Stimulated activated naive CD4-positive, alpha-beta T cell treated with Interleukin-2 at 50 U/mL for 16 hours (primary cell): Measurements from ENCODE around the gene KIF5C.

Experiments used
- DNase-seq: peaks from one replicate; lab custom pipeline; 2025; lab: John Stamatoyannopoulos, UW

Gene KIF5C

GRCh38 chr2:148926291-148926961 lies 51.4 kb downstream of the KIF5C start:
- DNase-seq: peak; percentile 30

GRCh38 chr2:148926981-148927401 lies 52.0 kb downstream of the KIF5C start:
- DNase-seq: no peak

- DNase-seq: no peak
These were observed 53.4 kb downstream of the KIF5C start for GRCh38 chr2:148928395-148928794.

GRCh38 chr2:148930046-148930775 lies 55.2 kb downstream of the KIF5C start:
- no peak for DNase-seq

- DNase-seq: no peak
These were observed 57.5 kb downstream of the KIF5C start for GRCh38 chr2:148932536-148932935.

GRCh38 chr2:148933456-148933855 lies 58.4 kb downstream of the KIF5C start:
- DNase-seq: no peak

GRCh38 chr2:148935791-148936190 lies 60.8 kb downstream of the KIF5C start:
- DNase-seq: no peak

- DNase-seq: no peak
These were observed 61.9 kb downstream of the KIF5C start for GRCh38 chr2:148936857-148937450.

GRCh38 chr2:148939271-148939670 lies 64.2 kb downstream of the KIF5C start:
- DNase-seq: no peak

- no peak for DNase-seq
These were observed 68.1 kb downstream of the KIF5C start for GRCh38 chr2:148943097-148943496.

- DNase-seq: no peak
These were observed 69.5 kb downstream of the KIF5C start for GRCh38 chr2:148944536-148944935.

- no peak for DNase-seq
These were observed 72.3 kb downstream of the KIF5C start for GRCh38 chr2:148947299-148947698.

- DNase-seq: no peak
These were observed 73.8 kb downstream of the KIF5C start for GRCh38 chr2:148948868-148949267.

- DNase-seq: no peak
These were observed 74.3 kb downstream of the KIF5C start for GRCh38 chr2:148949348-148949747.

- DNase-seq: no peak
These were observed 77.6 kb downstream of the KIF5C start for GRCh38 chr2:148952621-148953020.

GRCh38 chr2:148953426-148953825 lies 78.4 kb downstream of the KIF5C start:
- no peak for DNase-seq

GRCh38 chr2:148954536-148954935 lies 79.5 kb downstream of the KIF5C start:
- DNase-seq: no peak

- no peak for DNase-seq
These were observed 80.8 kb downstream of the KIF5C start for GRCh38 chr2:148955798-148956197.

GRCh38 chr2:148957023-148957422 lies 82.0 kb downstream of the KIF5C start:
- DNase-seq: no peak

GRCh38 chr2:148959745-148960144 lies 84.7 kb downstream of the KIF5C start:
- no peak for DNase-seq

- DNase-seq: no peak
These were observed 85.5 kb downstream of the KIF5C start for GRCh38 chr2:148960483-148960882.

- no peak for DNase-seq
These were observed 88.4 kb downstream of the KIF5C start for GRCh38 chr2:148963461-148963860.
